ENCODE results near the gene SEL1L. TPM values are rescaled to one million over a fixed set of nuclear protein-coding genes. Genes with fewer than 3 reads are reported as not detected.

The SEL1L gene
- total and polyA plus RNA-seq, 2 donors (not counting 3 experiments of a cell fraction or from before 2014, with no cell fraction given), result 15.0 to 95.0 TPM

- ChIA-PET POLR2A (no interaction called here), CTCF (interaction anchor here (2.8 kb wide), 1 partner anchor 12 kb away, joined by 14 read pairs; no protein-coding TSS in a partner anchor)
- BruUV-seq (replicated peaks), result no TSS peak
- DNase-seq (ENCODE audit: low read depth, low spot score) (no peak), FAIRE-seq (no peak)
- Histone ChIP-seq H2AFZ (ENCODE audit: low read depth, low read length) (no peak overlapping the region), H3K4me2 (ENCODE audit: insufficient read depth, low read length) (no peak overlapping the region), H3K9me3 (replicated peaks; ENCODE audit: control insufficient read depth, insufficient read depth, low read length) (no peaks in the 10 kb centered on the region), H3K9me1 (replicated peaks; ENCODE audit: control insufficient read depth, extremely low read depth, insufficient read depth, low read length) (no peaks in the 10 kb centered on the region), H3K27me3 (ENCODE audit: control insufficient read depth in 2 of 2, insufficient read depth in 2 of 2, low read length in 2 of 2) (no peaks in the 10 kb centered on the region), H3K4me1 (ENCODE audit: control insufficient read depth, extremely low read depth, insufficient read depth, low read length) (no peaks in the 10 kb centered on the region), H4K20me1 (replicated peaks; ENCODE audit: control insufficient read depth, extremely low read depth, insufficient read depth, low read length) (no peaks in the 10 kb centered on the region), H3K9ac (replicated peaks; ENCODE audit: extremely low read depth, insufficient read depth, low read length) (no peak overlapping the region), H3K36me3 (ENCODE audit: control insufficient read depth in 2 of 2, extremely low read depth in 1 of 2, insufficient read depth in 2 of 2, low read length in 2 of 2) (peaks cover 15% of the 10 kb centered on the region in 2 experiments), H3K4me3 (replicated peaks in 1 of 3; ENCODE audit: insufficient read depth in 1 of 3, low read depth in 1 of 3, low read length in 3 of 3) (no peak overlapping the region), H3K79me2 (ENCODE audit: control insufficient read depth, insufficient read depth, low read length) (no peaks in the 10 kb centered on the region), H3K27ac (ENCODE audit: insufficient read depth, low read depth, low read length) (no peak overlapping the region)
- no peak for TF ChIP-seq EZH2 (IDR thresholded peaks at IDR 0.05; ENCODE audit: borderline replicate concordance, low read depth, low read length, severe bottlenecking)
- TF ChIP-seq GATA2 (IDR thresholded peaks at IDR 0.05; ENCODE audit: insufficient read depth, insufficient read length, low read depth, low read length), result no peak
- TF ChIP-seq, protein P1, sequence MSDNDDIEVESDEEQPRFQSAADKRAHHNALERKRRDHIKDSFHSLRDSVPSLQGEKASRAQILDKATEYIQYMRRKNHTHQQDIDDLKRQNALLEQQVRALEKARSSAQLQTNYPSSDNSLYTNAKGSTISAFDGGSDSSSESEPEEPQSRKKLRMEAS (IDR thresholded peaks at IDR 0.05; ENCODE audit: insufficient read depth, insufficient read length), result no peak
- TF ChIP-seq JUN (IDR thresholded peaks at IDR 0.05; ENCODE audit: borderline replicate concordance, insufficient read depth, insufficient read length, low read depth), result no peak
- TF ChIP-seq, protein P2, sequence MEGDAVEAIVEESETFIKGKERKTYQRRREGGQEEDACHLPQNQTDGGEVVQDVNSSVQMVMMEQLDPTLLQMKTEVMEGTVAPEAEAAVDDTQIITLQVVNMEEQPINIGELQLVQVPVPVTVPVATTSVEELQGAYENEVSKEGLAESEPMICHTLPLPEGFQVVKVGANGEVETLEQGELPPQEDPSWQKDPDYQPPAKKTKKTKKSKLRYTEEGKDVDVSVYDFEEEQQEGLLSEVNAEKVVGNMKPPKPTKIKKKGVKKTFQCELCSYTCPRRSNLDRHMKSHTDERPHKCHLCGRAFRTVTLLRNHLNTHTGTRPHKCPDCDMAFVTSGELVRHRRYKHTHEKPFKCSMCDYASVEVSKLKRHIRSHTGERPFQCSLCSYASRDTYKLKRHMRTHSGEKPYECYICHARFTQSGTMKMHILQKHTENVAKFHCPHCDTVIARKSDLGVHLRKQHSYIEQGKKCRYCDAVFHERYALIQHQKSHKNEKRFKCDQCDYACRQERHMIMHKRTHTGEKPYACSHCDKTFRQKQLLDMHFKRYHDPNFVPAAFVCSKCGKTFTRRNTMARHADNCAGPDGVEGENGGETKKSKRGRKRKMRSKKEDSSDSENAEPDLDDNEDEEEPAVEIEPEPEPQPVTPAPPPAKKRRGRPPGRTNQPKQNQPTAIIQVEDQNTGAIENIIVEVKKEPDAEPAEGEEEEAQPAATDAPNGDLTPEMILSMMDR (IDR thresholded peaks at IDR 0.05; ENCODE audit: extremely low read depth in 1 of 2, insufficient read depth in 1 of 2, low read depth in 1 of 2, low read length in 2 of 2), result no peak
- no peak for TF ChIP-seq POLR2A (IDR thresholded peaks at IDR 0.05; ENCODE audit: low read depth, low read length)
- TF ChIP-seq FOS (IDR thresholded peaks at IDR 0.05; ENCODE audit: borderline replicate concordance, insufficient read depth, low read length), result no peak
- TF ChIP-seq POLR2AphosphoS5 (IDR thresholded peaks at IDR 0.05; ENCODE audit: insufficient read depth, low read depth, low read length), result no peak
- TF ChIP-seq MYC (IDR thresholded peaks at IDR 0.05; ENCODE audit: low read depth, low read length), result no peak
- dilution Hi-C loops (cut with MboI; ENCODE audit: extremely low pct_ligation_motif_present, low sequenced_read_pairs), result no loop called here
- intact Hi-C loops (cut with micrococcal nuclease), result no loop called here
Observed at GRCh38 chr14:81476816-81477215, 56.8 kb downstream of the SEL1L start.

Data from endothelial cell of umbilical vein (primary cell).